Stromal cell of bone marrow (primary cell): ENCODE results near the gene FARS2.
"Not testable (repeated sequence)": the region's sequence is repeated elsewhere in the genome, so short reads cannot be mapped to it uniquely, and the experiment has no call there.

Experiments
- DNase-seq: peaks from one replicate; pipeline ENCODE4 v3.0.0-alpha.2; 2012; ENCODE audit warnings: low read depth

Gene FARS2

DNA sequence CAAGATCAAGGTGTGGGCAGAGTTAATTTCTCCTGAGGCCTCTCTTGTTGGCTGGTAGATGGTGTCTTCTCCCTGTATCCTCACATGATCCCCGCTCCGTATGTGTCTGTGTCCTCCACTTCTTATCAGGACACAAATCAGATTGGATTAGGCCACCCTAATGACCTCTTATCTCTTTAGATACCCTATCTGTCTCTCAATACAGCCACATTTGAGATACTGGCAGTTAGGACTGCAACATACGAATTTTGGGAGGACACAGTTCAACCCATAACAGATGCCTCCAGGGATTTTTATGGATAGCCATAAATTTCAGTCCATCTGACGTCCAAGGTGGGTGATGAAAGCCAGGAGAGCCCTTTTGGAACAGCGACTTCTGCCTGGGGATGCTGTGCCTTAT lies 376.4 kb downstream of the FARS2 start:
- no peak for DNase-seq

DNA sequence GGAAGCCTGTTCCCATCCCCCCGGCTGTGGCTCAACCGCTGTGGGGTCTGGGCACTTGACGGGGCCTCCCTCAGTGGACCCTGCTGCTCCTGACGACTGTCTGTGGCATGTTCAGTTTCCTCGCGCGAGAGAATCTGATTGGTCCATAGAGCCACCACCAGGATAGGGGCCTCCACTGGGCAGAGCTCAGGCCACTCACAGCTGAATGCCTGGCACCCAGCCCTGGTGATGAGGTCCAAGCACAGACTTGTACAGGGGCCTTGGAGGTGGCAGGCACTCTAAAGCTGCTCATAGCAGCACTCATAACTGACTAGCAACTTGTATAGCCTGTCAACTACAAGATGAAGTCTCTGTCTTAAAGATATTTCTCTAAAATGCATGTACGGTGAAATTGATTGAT lies 377.4 kb downstream of the FARS2 start:
- DNase-seq, result no peak

- DNase-seq, result no peak
These were observed 377.9 kb downstream of the FARS2 start for GRCh38 chr6:5639193-5639592.

- no peak for DNase-seq
These were observed 379.3 kb downstream of the FARS2 start for GRCh38 chr6:5640614-5641013.

DNA sequence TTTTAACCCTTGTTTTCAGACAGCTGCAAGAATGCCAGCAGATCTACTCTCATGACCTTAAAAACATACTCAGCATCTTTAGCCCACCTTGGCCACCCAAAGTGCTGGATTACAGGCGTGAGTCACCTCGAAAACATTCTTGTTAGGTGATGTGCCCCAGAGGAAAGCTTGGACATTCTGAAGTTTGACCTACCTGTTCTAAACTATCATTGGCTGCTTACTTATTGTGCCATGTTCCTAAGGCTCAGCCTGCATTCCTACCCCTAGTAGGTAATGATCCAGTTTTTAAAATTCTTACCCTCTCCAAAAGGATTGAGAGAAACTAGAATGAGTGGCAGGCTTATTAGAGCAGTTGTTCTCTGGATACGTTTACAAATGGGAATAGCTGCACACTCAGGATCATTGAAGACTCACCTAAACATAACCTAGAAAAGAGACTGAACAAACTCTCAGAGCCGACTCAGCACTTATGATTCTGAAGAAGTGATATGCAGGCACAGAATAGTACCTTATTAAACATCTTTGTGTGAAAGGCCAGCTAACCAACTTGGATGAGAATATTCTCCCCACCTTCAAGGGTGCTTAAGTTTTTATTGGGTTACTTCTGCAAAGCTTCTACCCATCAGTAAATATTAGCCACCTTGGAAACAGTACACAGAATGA lies 383.3 kb downstream of the FARS2 start:
- DNase-seq, result no peak

DNA sequence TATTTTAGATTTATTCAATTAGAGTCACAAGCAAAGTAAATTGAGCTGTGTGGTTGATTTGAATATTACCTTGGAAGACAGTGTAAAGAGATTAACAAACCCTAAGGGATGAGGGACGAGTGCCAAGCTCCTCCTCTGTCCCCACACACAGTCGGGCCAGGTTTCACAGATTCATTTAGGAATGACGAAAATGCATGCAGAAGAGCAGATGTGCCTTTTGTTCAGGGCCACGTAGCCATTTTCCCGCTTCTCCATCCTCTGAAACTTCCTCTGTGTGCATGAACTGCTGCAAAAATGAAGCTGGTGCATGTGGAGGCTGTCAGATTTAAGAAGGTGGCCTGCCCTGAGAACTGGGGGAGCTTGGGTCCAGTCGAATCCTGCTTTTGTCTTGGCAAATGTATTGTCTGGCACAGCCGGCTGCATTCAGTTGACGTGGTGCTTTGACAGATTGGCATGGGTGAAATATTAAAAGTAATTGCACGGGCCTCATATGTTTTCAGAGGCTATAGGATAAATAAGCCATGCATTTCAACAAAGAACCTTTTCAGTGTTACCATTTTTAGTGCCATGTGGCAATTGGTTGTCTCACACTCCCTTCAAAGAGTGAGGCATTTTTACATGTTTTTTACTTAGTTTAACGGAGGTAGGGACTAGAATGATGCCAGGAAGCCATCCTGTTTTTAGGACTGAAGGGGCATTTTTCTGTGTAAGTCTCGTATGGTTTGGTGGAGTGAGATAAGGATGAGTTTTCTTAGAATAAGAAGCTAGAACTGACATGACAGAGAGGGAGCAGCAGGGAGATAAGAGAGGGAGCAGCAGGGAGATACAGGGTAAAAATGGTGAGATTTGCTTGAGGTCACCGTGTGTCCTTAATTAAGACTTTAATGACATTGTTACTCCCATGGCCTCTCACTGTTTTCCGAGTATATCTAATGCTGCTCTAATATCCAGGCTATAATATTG lies 384.3 kb downstream of the FARS2 start:
- DNase-seq, result no peak

- DNase-seq, result no peak
These were observed 391.3 kb downstream of the FARS2 start for GRCh38 chr6:5652406-5653137.

- no peak for DNase-seq
These were observed 392.5 kb downstream of the FARS2 start for GRCh38 chr6:5653801-5654200.

DNA sequence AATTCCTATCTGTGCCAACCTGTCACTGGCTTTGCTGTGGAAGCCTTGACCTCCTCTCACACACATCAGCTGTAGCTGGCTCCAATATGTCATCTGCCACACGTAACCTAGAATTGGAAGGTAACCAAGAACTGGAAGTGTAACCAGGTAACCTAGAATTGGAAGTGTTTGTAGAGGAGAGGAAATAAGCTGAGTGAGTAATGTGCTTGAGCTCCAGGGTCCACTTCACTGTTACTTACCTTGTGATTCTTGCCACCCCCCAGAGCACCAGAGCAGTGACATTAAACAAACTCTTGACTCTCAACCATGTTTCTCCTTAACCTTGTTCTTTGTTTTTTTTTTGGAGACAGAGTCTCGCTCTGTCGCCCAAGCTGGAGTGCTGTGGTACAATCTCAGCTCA lies 394.9 kb downstream of the FARS2 start:
- no peak for DNase-seq

DNA sequence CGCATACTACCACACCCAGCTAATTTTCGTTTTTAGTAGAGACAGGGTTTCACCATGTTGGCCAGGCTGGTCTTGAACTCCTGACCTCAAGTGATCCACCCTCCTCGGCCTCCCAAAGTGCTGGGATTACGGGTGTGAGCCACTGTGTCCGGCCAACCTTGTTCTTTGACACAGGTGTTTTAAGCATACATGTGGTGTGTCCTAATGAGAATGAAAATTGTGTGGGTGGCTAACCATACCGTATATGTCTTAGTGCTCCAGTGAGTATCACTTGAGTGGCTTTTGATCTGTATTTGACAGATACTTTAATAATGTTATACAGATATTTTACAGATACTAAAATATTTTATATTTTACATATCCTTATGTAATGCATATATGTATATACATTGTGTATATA lies 395.4 kb downstream of the FARS2 start:
- DNase-seq, result not testable (repeated sequence)

DNA sequence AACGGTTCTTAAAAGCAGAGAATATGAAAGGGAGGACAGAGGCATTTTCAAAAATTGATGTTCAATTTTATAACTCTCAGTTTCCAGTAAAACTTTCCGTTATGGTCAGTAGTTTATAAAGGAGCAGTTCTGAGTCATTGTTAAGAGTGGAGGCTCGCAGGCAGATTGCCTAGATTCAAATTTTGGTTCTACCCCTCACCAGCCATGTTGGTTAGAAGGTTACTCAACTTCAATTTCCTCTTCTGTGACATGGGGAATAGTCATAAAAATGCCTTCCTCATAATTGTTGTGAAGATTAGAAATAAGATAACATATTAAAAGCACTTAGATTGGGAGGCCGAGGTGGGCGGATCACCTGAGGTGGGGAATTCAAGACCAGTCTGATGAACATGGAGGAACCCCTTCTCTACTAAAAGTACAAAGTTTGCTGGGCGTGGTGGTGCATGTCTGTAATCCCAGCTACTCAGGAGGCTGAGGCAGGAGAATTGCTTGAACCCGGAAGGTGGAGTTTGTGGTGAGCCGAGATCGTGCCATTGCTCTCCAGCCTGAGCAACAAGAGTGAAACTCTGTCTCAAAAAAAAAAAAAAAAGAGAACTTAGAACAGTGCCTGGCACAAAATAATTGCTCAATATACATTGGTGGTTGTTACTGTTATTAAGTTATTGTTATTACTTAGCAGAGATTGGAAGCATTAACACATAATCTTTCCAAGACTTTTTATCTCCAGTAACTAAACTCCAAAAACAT lies 396.5 kb downstream of the FARS2 start:
- peak; percentile 76 for DNase-seq

- DNase-seq, result no peak
These were observed 398.2 kb downstream of the FARS2 start for GRCh38 chr6:5659467-5659866.

GRCh38 chr6:5660772-5661171 lies 399.5 kb downstream of the FARS2 start:
- no peak for DNase-seq

- no peak for DNase-seq
These were observed 401.5 kb downstream of the FARS2 start for GRCh38 chr6:5662797-5663196.

GRCh38 chr6:5663259-5663658 lies 401.9 kb downstream of the FARS2 start:
- no peak for DNase-seq

GRCh38 chr6:5663739-5664138 lies 402.4 kb downstream of the FARS2 start:
- DNase-seq, result no peak

- DNase-seq, result no peak
These were observed 402.8 kb downstream of the FARS2 start for GRCh38 chr6:5664149-5664548.

GRCh38 chr6:5665173-5665572 lies 403.9 kb downstream of the FARS2 start:
- DNase-seq, result no peak

GRCh38 chr6:5665667-5666066 lies 404.4 kb downstream of the FARS2 start:
- DNase-seq, result no peak

- DNase-seq, result no peak
These were observed 405.4 kb downstream of the FARS2 start for GRCh38 chr6:5666695-5667094.

- no peak for DNase-seq
These were observed 406.4 kb downstream of the FARS2 start for GRCh38 chr6:5667737-5668136.

GRCh38 chr6:5670381-5670780 lies 409.1 kb downstream of the FARS2 start:
- DNase-seq, result no peak
